ENCODE results near the gene TRIM52.
A peak's percentile ranks its signal among the peaks of the same experiment; 100 is the strongest.

Gene TRIM52

DNA sequence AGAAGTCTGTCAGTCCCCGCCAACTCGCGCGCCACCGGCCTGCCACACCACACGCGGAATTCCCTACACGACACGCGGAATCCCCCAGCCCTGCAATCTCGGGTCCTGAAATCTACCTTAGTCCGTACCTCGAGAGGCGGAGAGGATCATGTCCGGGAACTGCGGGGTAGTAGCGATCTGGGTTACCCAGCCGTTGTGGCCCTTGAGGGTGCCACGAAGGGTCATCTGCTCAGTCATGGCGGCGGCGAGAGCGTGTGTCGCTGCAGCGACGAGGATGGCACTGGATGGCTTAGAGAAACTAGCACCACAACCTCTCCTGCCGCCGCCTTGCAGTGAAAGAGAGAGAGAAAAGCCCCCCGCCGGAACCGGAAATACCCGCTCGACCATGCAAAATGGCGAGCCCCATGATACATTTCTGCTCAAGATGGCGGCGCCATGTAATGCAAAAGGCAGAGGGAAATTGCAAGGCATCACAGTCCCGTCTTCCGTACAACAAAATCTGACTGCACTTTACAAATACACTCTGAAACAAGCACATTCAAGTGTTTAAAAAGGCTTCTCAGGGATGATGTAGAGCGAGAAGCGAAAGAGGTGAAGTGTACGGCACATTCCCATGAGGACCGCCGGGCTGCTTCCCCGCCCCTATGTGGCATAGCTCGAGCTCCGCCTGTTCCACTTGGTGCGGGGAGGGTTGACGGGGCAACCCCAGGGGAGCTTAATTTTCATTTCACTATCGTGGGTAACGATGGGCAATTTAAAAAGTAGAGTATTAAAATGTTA is 17.2 kb downstream of the TRIM52 start, which contains the start of gene RACK1:
Gene RACK1 (minus strand): TSS at position 343 of the 780 bp plus-strand sequence. CDS start 106 bp downstream, at position 237.
- ChIA-PET POLR2A (interaction anchor here (0.8 to 2.4 kb wide), 8 partner anchors 8 to 52 kb away, joined by 3 to 15 read pairs (median 6); partner anchors contain the start of genes TRIM41 and TRIM52), CTCF (interaction anchor here (0.9 kb wide), 1 partner anchor 913 kb away, joined by 3 read pairs; no protein-coding TSS in a partner anchor)
- DNase-seq (ENCODE audit: low read depth, low spot score) = peak; percentile 41
- no peak for TF ChIP-seq CTCF (IDR thresholded peaks at IDR 0.05; ENCODE audit: insufficient read depth, low read length, missing control alignments)
- peak within 1 kb of the TSS; percentile 98 for H3K4me3 ChIP-seq (ENCODE audit: low read depth, low read length)

DNA sequence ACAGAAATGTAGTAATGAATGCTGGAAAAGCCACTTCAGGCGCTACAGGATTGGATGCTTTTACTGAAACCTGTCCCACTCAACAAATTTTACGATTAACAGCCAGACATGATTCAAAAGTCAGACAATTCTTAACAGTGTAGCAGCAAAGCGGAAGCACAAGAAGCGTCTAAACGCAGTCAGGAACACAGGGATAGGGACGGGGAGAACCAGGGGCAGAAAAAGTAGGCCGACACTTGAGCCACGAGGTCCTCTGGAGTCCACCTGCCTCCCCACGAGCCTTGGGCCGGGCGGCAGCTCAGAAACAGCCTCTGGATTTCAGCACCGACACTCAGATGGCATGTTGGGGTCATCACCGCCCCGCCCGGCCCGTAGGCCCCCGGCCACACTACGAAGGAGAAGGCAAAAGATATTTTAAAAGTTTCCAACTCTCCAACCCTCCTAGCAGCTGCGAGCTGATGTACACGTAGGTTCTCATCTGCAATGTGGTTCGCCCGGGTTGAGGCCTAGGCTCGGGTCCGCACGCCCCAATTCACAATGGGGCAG is 17.9 kb downstream of the TRIM52 start:
- CTCF ChIA-PET = no interaction called here
- H3K4me3 ChIP-seq (ENCODE audit: low read depth, low read length) = peak overlapping the region; percentile 98
- POLR2A ChIA-PET = interaction anchor here (0.8 to 2.4 kb wide), 4 partner anchors 18 to 51 kb away, joined by 3 to 12 read pairs (median 4); partner anchors contain the start of genes TRIM41 and TRIM52
- no peak for DNase-seq (ENCODE audit: low read depth, low spot score)
- TF ChIP-seq CTCF (IDR thresholded peaks at IDR 0.05; ENCODE audit: insufficient read depth, low read length, missing control alignments) = no peak

GRCh38 chr5:181242031-181242451 is 18.9 kb downstream of the TRIM52 start:
- CTCF ChIA-PET = interaction anchor here (0.9 kb wide), 1 partner anchor 57 kb away, joined by 3 read pairs; no protein-coding TSS in a partner anchor

DNA sequence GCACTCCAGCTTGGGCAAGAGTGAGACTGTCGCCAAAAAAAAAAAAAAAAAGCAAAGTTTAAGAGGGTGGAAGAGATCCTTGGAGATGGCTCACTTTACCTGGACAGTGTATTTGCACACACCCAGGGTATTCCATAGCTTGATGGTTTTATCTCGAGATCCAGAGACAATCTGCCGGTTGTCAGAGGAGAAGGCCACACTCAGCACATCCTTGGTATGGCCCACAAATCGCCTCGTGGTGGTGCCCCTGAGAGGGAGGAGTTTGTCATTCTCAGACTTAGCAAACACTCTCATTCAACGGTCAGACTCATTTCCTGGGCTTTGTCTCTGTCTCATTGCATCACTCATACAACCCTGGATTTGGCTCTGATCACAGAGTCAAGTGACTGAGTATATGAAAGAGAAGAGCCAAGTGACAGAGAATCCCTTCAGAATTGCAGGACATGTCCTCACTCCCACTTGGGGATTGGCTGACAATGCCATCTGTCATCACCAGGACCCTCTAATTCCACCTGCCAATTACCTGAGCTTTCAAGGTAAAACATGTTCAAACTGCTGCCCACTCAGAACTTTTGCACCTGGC is 19.5 kb downstream of the TRIM52 start:
- ChIA-PET POLR2A (interaction anchor here (0.8 to 1.2 kb wide), 2 partner anchors 19 to 50 kb away, joined by 3 read pairs; no protein-coding TSS in a partner anchor), CTCF (interaction anchor here (0.9 to 2.0 kb wide), 2 partner anchors 16 to 57 kb away, joined by 3 to 5 read pairs; no protein-coding TSS in a partner anchor)
- DNase-seq (ENCODE audit: low read depth, low spot score) = peak; percentile 40
- TF ChIP-seq CTCF (IDR thresholded peaks at IDR 0.05; ENCODE audit: insufficient read depth, low read length, missing control alignments) = no peak
- peak overlapping the region; percentile 98 for H3K4me3 ChIP-seq (ENCODE audit: low read depth, low read length)

More at GRCh38 chr5:181242031-181242451, 18.9 kb downstream of the TRIM52 start:
- no peak for TF ChIP-seq CTCF (IDR thresholded peaks at IDR 0.05; ENCODE audit: insufficient read depth, low read length, missing control alignments)
- POLR2A ChIA-PET = interaction anchor here (2.4 kb wide), 1 partner anchor 50 kb away, joined by 12 read pairs; no protein-coding TSS in a partner anchor
- no peak for DNase-seq (ENCODE audit: low read depth, low spot score)
- peak overlapping the region; percentile 98 for H3K4me3 ChIP-seq (ENCODE audit: low read depth, low read length)

DNA sequence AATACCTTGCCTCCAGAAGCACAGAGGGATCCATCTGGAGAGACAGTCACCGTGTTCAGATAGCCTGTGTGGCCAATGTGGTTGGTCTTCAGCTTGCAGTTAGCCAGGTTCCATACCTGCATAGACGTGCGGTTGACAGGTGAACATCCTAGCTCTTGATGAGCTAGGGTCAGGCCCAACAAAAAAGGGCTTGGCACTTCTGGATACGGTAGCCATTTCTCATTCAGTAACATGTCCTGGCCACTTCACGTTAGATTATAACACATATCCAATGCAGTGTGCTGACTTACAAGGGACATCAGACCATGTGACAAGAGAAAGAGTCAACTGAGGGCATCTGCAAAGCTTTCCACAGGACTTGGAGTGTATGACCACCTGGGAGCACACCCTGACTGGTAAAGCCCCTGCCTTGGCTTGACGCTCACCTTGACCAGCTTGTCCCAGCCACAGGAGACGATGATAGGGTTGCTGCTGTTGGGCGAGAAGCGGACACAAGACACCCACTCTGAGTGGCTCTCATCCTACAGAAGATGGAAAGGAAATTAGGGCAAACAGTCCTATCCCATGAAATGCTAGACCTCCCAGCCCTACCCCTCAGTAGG is 21.8 kb downstream of the TRIM52 start:
- no peak for DNase-seq (ENCODE audit: low read depth, low spot score)
- no peak for TF ChIP-seq CTCF (IDR thresholded peaks at IDR 0.05; ENCODE audit: insufficient read depth, low read length, missing control alignments)
- no peak overlapping the region for H3K4me3 ChIP-seq (ENCODE audit: low read depth, low read length)
- ChIA-PET POLR2A (interaction anchor here (0.8 to 1.1 kb wide), 4 partner anchors 10 to 17 kb away, joined by 3 to 4 read pairs (median 3); partner anchors contain the start of gene TRIM41), CTCF (interaction anchor here (1.3 to 1.5 kb wide), 2 partner anchors 8 to 9 kb away, joined by 3 to 4 read pairs; no protein-coding TSS in a partner anchor)

All from AG04449 (cell line).